H1 (cell line): ENCODE data around the gene ZNF484. TPM values are rescaled to one million over a fixed set of nuclear protein-coding genes. Genes with fewer than 3 reads are reported as not detected.
A peak's percentile ranks its signal among the peaks of the same experiment; 100 is the strongest.

Experiments used
- ATF2 ChIP-seq: IDR thresholded peaks from 2 replicates; pipeline ENCODE4 v1.6.1; 2012; ENCODE audit warnings: low read length, inconsistent platforms
- BCL11A ChIP-seq, 2 experiments: IDR thresholded peaks; one replicate each; pipeline ENCODE4 v1.6.1; 2011; ENCODE audit warnings: low read depth in 2 of 2, low read length in 2 of 2, mild to moderate bottlenecking in 2 of 2
- CBX8 ChIP-seq: fragments of 300-800, 300-1000 bp; sonication (generic); IDR thresholded peaks from 2 replicates; pipeline ENCODE4 v1.7.1; 2016; ENCODE audit warnings: low read depth, low read length, borderline replicate concordance
- CHD1 ChIP-seq: IDR thresholded peaks from 2 replicates; pipeline ENCODE4 v1.6.1; 2012; ENCODE audit warnings: low read depth, low read length, improper control_type of control experiment
- E2F6 ChIP-seq: IDR thresholded peaks from 2 replicates; pipeline ENCODE4 v1.6.1; 2012; ENCODE audit warnings: inconsistent platforms
- EGR1 ChIP-seq: IDR thresholded peaks from 2 replicates; pipeline ENCODE4 v1.6.1; 2011; ENCODE audit warnings: low read depth, low read length, borderline replicate concordance
- FOSL1 ChIP-seq: IDR thresholded peaks from 2 replicates; pipeline ENCODE4 v1.6.1; 2011; ENCODE audit warnings: mild to moderate bottlenecking, low read depth, low read length, moderate library complexity; ENCODE audit not compliant: insufficient read depth
- GABPA ChIP-seq: IDR thresholded peaks from 2 replicates; pipeline ENCODE4 v1.6.1; 2011; ENCODE audit warnings: mild to moderate bottlenecking, low read length, moderate library complexity, borderline replicate concordance; ENCODE audit not compliant: insufficient read depth
- GTF2F1 ChIP-seq: IDR thresholded peaks from 2 replicates; pipeline ENCODE4 v1.6.1; 2012; ENCODE audit warnings: low read depth, low read length, improper control_type of control experiment, borderline replicate concordance
- HDAC2 ChIP-seq, 2 experiments: fragments of 300-600 bp in 1 of 2; sonication (generic) in 1 of 2; IDR thresholded peaks; 2 replicates each; pipeline ENCODE4 v1.6.1; 2011 to 2012; ENCODE audit warnings: low read depth in 2 of 2, low read length in 2 of 2, mild to moderate bottlenecking in 2 of 2, moderate library complexity in 2 of 2, borderline replicate concordance in 1 of 2, inconsistent platforms in 1 of 2
- KDM4A ChIP-seq: IDR thresholded peaks from one replicate; pipeline ENCODE4 v1.7.1; 2012; ENCODE audit warnings: low read depth, mild to moderate bottlenecking, moderate library complexity, low read length, inconsistent platforms; ENCODE audit not compliant: severe bottlenecking
- POU5F1 ChIP-seq: IDR thresholded peaks from 2 replicates; pipeline ENCODE4 v1.6.1; 2011; ENCODE audit warnings: low read depth, mild to moderate bottlenecking, low read length, moderate library complexity
- RAD21 ChIP-seq, 2 experiments: IDR thresholded peaks in 1 of 2; conservative IDR thresholded peaks in 1 of 2; 2 replicates each; pipeline ENCODE4 v1.6.1; 2011; ENCODE audit warnings: low read depth in 2 of 2, low read length in 2 of 2, improper control_type of control experiment in 1 of 2, inconsistent platforms in 1 of 2, mild to moderate bottlenecking in 1 of 2, moderate library complexity in 1 of 2
- RBBP5 ChIP-seq: IDR thresholded peaks from 2 replicates; pipeline ENCODE4 v1.7.1; 2012; ENCODE audit warnings: low read depth, mild to moderate bottlenecking, inconsistent platforms, low read length, moderate library complexity, borderline replicate concordance
- RXRA ChIP-seq: IDR thresholded peaks from 2 replicates; pipeline ENCODE4 v1.6.1; 2011; ENCODE audit warnings: low read depth, mild to moderate bottlenecking, low read length, moderate library complexity; ENCODE audit not compliant: insufficient read depth
- SIRT6 ChIP-seq: IDR thresholded peaks from one replicate; pipeline ENCODE4 v1.7.1; 2012; ENCODE audit warnings: low read length, inconsistent platforms
- SP4 ChIP-seq: IDR thresholded peaks from 2 replicates; pipeline ENCODE4 v1.6.1; 2012; ENCODE audit warnings: low read length, inconsistent platforms
- SUZ12 ChIP-seq: fragments of 200-600 bp; sonication (generic); IDR thresholded peaks from 2 replicates; pipeline ENCODE4 v1.6.1; 2012; ENCODE audit warnings: mild to moderate bottlenecking, inconsistent platforms, low read length, moderate library complexity, mixed read lengths
- TBP ChIP-seq: IDR thresholded peaks from 2 replicates; pipeline ENCODE4 v1.6.1; 2011; ENCODE audit warnings: low read depth, low read length, improper control_type of control experiment
- TCF12 ChIP-seq: IDR thresholded peaks from 2 replicates; pipeline ENCODE4 v1.6.1; 2011; ENCODE audit warnings: low read depth, mild to moderate bottlenecking, low read length
- YY1 ChIP-seq: IDR thresholded peaks from 2 replicates; pipeline ENCODE4 v1.6.1; 2011; ENCODE audit warnings: low read depth, mild to moderate bottlenecking, low read length
- polyA plus RNA-seq, 7 experiments: library from polyadenylated mRNA; depleted of rRNA in 3 of 7; stranded (reverse) in 5 of 7; unstranded in 2 of 7; fragments of >200 nt in 5 of 7; fragments of 200-250 nt in 2 of 7; gene quantifications; 1 replicate in 5 of 7; 2 replicates in 1 of 7; 4 replicates in 1 of 7; pipeline versions ENCODE4 v1.2.1 to v1.2.3, GENCODE V29; 2011 to 2013; ENCODE audit warnings: missing spikeins in 2 of 7, mixed read lengths in 2 of 7
- total RNA-seq: library from RNA; stranded (reverse); fragmentation: NEBNext Ultra II Directional; extraction: Animal tissue kit (Norgen Biotek cat#: 25700); gene quantifications from 2 replicates; pipeline ENCODE4 v1.2.1, GENCODE V29; 2021

The ZNF484 gene
- total and polyA plus RNA-seq, 2 of the 8 experiments (the other 6 are each of a cell fraction or from before 2014, with no cell fraction given) = 1.3 to 11.5 TPM

- TF ChIP-seq RXRA (no peak), BCL11A (IDR thresholded peaks at IDR 0.05; ENCODE audit: low read depth in 2 of 2, low read length in 2 of 2) (no peak), TCF12 (0 out of 2 replicates have a peak, but pooled peaks have one; percentile 31), E2F6 (no peak), RBBP5 (no peak), EGR1 (0 out of 2 replicates have a peak, but pooled peaks have one; percentile 29), CHD1 (no peak), GABPA (no peak), GTF2F1 (no peak), YY1 (peak; percentile 100), TBP (peak; percentile 35; the same call in 1 of the 2 replicates), SP4 (no peak), ATF2 (no peak), POU5F1 (no peak), FOSL1 (0 out of 2 replicates have a peak, but pooled peaks have one; percentile 53), KDM4A (no peak), CBX8 (no peak), RAD21 (IDR thresholded peaks at IDR 0.05 in 1 of 2, conservative IDR thresholded peaks at IDR 0.05 in 1 of 2; ENCODE audit: low read depth in 2 of 2, low read length in 2 of 2) (no peak), HDAC2 (IDR thresholded peaks at IDR 0.05; ENCODE audit: borderline replicate concordance in 1 of 2, low read depth in 2 of 2, low read length in 2 of 2) (no peak), SUZ12 (no peak), SIRT6 (no peak)
Observed at GRCh38 chr9:92877531-92878430, at the start of gene ZNF484 (continued).
